Measurements from ENCODE around the gene ABHD4. TPM values are rescaled to one million over a fixed set of nuclear protein-coding genes. Genes with fewer than 3 reads are reported as not detected.

ABHD4 gene
- total RNA-seq, 1 donor from 2014 or later = 13.2 TPM

DNA sequence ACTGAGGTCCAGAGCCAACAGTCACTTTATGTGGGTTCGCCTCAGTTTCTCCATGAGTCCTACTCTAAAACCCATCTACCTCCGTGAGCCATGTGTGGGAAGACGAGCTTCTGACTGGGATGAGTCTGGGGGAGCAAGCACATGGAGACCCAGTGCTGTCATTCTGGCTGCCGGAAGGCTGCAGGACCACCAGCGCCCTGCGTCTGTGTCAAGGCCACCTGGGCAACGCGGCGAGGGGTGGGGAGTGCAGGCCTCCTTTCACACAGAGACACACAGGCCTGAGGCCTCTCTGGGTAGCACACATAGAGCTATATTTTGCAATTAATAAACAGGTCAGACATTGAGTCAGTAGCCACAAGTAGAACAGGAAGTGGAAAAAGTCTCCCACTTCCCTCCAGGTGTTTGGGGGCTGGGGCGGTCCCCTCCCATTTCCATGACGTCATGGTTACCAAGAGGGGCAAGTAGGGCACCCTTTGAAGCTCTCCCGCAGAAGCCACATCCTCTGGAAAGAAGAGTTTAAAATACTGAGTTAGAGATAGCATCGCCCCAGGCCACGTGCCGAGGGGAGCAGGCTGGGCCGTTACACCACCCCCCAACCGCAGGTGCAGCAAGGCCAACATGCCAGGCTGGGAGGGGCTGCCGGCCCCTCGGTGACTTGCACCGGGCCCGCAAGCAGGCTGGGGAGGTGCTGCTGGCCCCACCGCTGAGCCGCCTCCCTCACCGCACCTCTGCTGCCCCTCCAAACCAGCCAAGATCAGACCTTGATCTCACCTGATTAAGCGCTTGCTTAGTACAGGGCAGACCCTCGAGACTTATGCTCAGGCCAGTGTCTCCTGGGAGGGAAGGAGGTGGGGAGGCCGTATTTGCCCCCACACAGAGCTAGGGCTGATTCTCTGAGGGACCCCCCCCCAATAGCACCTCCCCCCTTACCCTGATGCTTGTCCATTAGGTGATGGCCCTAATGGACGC is 41.8 kb upstream of the ABHD4 start:
- peak; percentile 98 for DNase-seq (ENCODE audit: low spot score)
- H3K27me3 Mint-ChIP-seq (ENCODE audit: insufficient read depth) = peaks cover 2% of the 10 kb centered on the region
- peaks cover 32% of the 10 kb centered on the region for H3K36me3 Mint-ChIP-seq (ENCODE audit: low read depth)
- intact Hi-C loops (cut with micrococcal nuclease) = loop anchor here (1.0 to 10.0 kb wide), 15 partner anchors 34 to 809 kb away; partner anchors contain the start of genes AJUBA and RBM23
- no peaks in the 10 kb centered on the region for H3K9me3 Mint-ChIP-seq
- H3K4me3 Mint-ChIP-seq = peak overlapping the region; percentile 83
- peaks cover 93% of the 10 kb centered on the region for H3K4me1 Mint-ChIP-seq (ENCODE audit: low read depth)
- peak overlapping the region; percentile 96 for H3K27ac Mint-ChIP-seq

DNA sequence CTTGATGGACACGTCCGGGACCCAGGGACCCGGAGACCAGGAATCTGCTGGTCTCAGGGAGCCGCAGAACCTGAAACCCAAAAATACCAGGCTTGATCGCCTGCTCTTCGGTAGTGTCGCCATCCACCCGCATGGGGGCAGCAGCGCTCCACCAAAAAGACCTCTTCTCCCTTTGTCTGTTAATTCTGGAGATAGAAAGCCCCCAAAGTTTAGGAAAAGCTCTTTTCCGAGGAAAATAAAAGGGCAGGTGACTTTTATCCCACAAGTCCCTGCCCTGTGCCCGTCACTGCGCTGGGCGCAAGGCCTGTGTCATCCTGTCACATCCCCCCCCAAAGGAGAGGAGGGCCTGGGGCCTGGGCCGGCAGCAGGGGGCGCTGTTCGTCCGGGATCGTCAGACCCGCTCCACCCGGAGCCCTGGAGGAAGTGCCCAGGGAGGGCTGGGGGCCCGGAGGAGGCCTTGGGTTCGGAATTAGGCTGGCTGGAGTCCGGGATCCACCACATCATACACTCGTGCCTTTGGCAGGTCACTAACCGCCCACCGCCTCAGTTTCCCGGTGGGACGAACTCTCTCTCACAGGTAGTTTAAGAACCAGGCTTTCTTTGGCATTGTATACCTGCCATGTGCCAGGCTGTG is 41.0 kb upstream of the ABHD4 start:
- peak overlapping the region; percentile 83 for H3K4me3 Mint-ChIP-seq
- H3K4me1 Mint-ChIP-seq (ENCODE audit: low read depth) = peaks cover 93% of the 10 kb centered on the region
- peak overlapping the region; percentile 96 for H3K27ac Mint-ChIP-seq
- intact Hi-C loops (cut with micrococcal nuclease) = loop anchor here (1.0 to 10.0 kb wide), 20 partner anchors 13 to 810 kb away; partner anchors contain the start of genes ABHD4, AJUBA, DAD1 and RBM23
- H3K9me3 Mint-ChIP-seq = no peaks in the 10 kb centered on the region
- H3K36me3 Mint-ChIP-seq (ENCODE audit: low read depth) = peaks cover 24% of the 10 kb centered on the region
- DNase-seq (ENCODE audit: low spot score) = peak; percentile 88
- H3K27me3 Mint-ChIP-seq (ENCODE audit: insufficient read depth) = peaks cover 2% of the 10 kb centered on the region

DNA sequence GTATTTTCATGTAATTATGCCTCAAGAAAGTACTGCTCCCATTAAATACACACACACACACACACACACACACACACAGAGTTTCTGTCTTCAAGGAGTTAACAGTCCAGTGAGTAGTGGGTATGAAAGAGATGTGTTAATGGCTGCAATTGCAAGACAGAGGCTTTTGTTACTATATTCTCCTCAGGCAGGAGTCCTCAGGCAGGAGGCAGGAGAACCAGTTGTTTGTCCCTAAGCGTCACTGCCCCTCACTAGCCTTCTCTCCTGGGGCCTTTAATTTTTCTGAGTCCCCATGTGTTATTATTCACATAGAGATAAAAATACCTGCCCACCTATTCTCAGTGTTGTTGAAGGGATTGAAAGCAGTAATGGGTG is 40.3 kb upstream of the ABHD4 start:
- H3K27ac Mint-ChIP-seq = peak overlapping the region; percentile 96

DNA sequence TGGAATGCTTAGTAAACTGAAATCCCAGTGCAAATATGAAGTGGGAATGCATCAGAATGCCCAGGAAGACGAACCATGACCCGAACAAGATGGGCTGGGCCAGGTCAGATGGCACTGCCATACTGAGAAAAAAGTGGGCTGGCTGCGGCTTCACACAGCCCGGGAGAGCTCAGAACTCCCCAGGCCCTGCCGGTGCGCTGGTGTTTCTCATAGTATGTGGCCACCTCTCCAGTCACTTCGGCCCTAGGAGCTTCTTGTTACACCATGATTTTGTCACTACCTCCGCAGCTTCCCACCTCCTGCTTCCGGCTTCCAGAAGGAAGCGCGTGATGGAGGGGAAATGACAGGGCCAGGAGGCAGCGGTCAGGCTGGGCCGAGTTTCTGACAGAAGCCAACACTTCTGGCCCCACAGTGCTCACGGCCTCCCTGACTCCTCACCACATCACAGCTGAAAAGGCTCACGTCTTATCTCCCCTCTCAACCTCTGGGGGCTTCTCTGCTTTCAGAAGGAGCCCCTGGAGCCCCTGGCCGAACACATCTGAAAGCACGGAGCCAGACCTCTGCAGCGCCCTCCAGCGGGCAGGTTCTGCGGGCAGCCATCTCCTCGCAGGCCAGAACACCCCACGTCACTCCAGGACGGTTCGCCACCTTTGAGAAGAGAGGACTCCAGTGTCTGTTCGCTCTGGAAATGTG is 39.7 kb upstream of the ABHD4 start:
- intact Hi-C loops (cut with micrococcal nuclease) = loop anchor here (5.0 to 10.0 kb wide), 7 partner anchors 36 to 811 kb away; partner anchors contain the start of gene AJUBA

More for the DNA sequence above, 40.3 kb upstream of the ABHD4 start:
- peaks cover 2% of the 10 kb centered on the region for H3K27me3 Mint-ChIP-seq (ENCODE audit: insufficient read depth)
- intact Hi-C loops (cut with micrococcal nuclease) = loop anchor here (1.0 to 10.0 kb wide), 16 partner anchors 12 to 811 kb away; partner anchors contain the start of genes ABHD4, AJUBA and DAD1
- DNase-seq (ENCODE audit: low spot score) = no peak
- peaks cover 17% of the 10 kb centered on the region for H3K36me3 Mint-ChIP-seq (ENCODE audit: low read depth)
- H3K9me3 Mint-ChIP-seq = no peaks in the 10 kb centered on the region
- H3K4me1 Mint-ChIP-seq (ENCODE audit: low read depth) = peaks cover 91% of the 10 kb centered on the region
- peak overlapping the region; percentile 83 for H3K4me3 Mint-ChIP-seq

DNA sequence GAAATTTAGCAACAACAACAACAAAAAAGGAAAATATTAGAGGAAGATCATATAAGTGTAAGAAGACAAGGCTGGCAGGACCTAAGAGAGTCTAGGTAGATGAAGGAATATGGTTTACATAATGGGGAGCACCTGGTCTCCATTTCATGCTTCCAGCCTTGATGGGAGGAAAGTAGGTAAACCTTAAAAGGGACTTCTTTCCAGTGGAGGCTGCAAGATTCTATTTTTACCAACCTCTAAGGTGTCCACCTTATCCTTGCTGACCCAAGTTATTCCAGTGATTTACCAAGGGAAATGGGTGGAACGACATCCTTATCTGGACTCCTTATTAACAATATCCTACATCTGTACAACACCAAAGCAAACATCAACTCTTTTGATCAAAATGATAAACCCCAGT is 39.1 kb upstream of the ABHD4 start:
- Mint-ChIP-seq H3K4me3 (peak overlapping the region; percentile 83), H3K27me3 (ENCODE audit: insufficient read depth) (peaks cover 2% of the 10 kb centered on the region), H3K4me1 (ENCODE audit: low read depth) (peaks cover 92% of the 10 kb centered on the region), H3K9me3 (no peaks in the 10 kb centered on the region), H3K27ac (peak overlapping the region; percentile 96), H3K36me3 (ENCODE audit: low read depth) (peaks cover 10% of the 10 kb centered on the region)
- no peak for DNase-seq (ENCODE audit: low spot score)
- intact Hi-C loops (cut with micrococcal nuclease) = loop anchor here (5.0 to 10.0 kb wide), 7 partner anchors 37 to 812 kb away; partner anchors contain the start of gene AJUBA

More for the DNA sequence above, 39.7 kb upstream of the ABHD4 start:
- Mint-ChIP-seq H3K27ac (peak overlapping the region; percentile 96), H3K27me3 (ENCODE audit: insufficient read depth) (peaks cover 2% of the 10 kb centered on the region), H3K36me3 (ENCODE audit: low read depth) (peaks cover 13% of the 10 kb centered on the region), H3K9me3 (no peaks in the 10 kb centered on the region), H3K4me1 (ENCODE audit: low read depth) (peaks cover 91% of the 10 kb centered on the region), H3K4me3 (peak overlapping the region; percentile 83)
- no peak for DNase-seq (ENCODE audit: low spot score)

DNA sequence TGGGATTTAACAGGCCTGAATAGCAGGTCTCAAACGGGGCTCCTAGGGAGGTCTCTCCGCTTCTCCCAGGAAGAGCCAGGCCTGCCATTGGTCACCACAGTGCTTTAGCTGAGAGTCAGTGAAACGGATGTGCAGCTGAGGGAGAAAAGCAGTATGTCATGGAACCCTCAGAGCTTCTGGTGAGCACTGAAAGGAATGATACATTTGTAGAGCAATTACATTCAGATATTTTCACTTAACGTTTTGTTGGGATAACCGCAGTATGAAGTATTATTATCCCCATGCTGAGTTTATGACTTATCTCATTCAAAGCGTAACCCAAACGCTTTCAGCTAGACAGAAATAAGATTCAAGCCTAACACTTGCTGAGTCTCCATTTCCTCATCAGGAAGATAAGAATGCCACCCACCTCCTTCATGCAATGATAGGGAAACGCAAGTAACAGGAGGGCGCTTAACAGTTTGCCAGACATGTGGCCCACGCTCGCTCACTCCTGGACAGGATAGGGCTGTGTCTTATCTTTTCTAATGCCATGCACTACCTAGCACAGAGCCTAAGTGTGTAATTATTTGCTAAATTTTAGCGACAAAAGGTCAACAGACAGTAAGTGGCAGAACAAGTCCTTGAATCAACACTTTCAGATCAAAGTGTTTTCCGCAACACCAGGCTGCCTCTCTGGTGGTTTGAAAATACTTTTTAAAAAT is 37.3 kb upstream of the ABHD4 start:
- intact Hi-C loops (cut with micrococcal nuclease) = loop anchor here (1.0 to 5.0 kb wide), 3 partner anchors 9 to 399 kb away; partner anchors contain the start of gene DAD1
- Mint-ChIP-seq H3K4me3 (peak overlapping the region; percentile 82), H3K27me3 (ENCODE audit: insufficient read depth) (peaks cover 2% of the 10 kb centered on the region), H3K9me3 (no peaks in the 10 kb centered on the region), H3K36me3 (ENCODE audit: low read depth) (peaks cover 25% of the 10 kb centered on the region), H3K4me1 (ENCODE audit: low read depth) (peaks cover 94% of the 10 kb centered on the region), H3K27ac (peak overlapping the region; percentile 96)
- no peak for DNase-seq (ENCODE audit: low spot score)

DNA sequence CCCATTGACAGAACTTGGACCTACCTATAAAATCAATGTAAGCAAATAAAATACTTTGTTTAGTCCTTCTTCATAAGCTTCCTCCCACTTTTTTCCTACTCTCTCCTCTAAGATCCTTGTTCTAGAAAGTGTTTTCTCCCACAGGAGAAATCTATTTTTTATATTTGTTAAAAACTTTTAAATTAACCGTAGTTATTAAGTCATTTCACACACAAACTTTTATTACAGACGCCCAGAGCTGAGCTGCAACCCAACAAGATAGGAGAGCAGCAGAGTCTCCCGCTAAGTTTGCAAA is 36.8 kb upstream of the ABHD4 start:
- intact Hi-C loops (cut with micrococcal nuclease) = loop anchor here (1.0 to 5.0 kb wide), 3 partner anchors 9 to 399 kb away; partner anchors contain the start of gene DAD1
- H3K27ac Mint-ChIP-seq = peak overlapping the region; percentile 96
- H3K4me3 Mint-ChIP-seq = peak overlapping the region; percentile 82
- no peak for DNase-seq (ENCODE audit: low spot score)
- peaks cover 94% of the 10 kb centered on the region for H3K4me1 Mint-ChIP-seq (ENCODE audit: low read depth)
- peaks cover 28% of the 10 kb centered on the region for H3K36me3 Mint-ChIP-seq (ENCODE audit: low read depth)
- H3K27me3 Mint-ChIP-seq (ENCODE audit: insufficient read depth) = peaks cover under 1% of the 10 kb centered on the region
- H3K9me3 Mint-ChIP-seq = no peaks in the 10 kb centered on the region

DNA sequence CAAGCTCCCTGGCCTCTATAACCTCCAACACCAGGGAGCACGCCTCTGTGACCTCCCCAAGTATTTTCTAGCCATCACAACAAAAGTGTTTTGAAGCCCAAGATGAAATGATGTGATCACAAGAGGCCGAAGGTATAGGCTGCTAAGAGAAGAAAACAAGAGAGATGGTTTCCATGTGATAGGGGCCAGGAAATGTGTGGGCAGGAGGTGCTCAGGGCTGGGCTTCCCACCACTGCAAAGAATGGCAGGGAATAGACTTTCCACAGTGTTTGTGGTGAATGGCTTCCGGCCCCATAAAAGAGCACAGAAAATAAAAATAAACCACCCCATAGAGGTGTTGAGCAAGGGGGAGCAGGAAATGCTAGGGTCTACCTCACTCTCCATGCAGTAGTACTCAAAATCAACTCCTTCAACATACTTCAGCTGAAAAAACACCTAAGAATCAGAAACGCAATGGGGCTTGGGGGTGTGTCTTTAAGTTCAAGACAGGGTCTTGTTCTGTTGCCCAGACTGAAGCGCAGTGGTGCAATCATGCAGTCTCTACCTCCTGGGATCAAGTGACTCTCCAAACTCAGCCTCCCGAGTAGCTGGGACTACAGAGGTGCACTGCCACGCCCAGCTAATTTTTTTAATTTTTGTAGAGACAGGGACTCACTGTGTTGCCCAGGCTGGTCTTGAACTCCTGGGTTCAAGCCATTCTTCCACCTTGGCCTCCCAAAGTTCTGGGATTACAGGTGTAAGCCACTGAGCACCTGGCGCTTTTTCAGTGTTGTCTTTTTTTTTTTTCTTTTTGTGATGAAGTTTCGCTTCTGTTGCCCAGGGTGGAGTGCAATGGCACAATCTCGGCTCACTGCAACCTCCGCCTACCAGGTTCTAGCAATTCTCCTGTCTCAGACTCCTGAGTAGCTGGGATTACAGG is 36.2 kb upstream of the ABHD4 start:
- DNase-seq (ENCODE audit: low spot score) = peak; percentile 82
- intact Hi-C loops (cut with micrococcal nuclease) = loop anchor here (1.0 to 5.0 kb wide), 3 partner anchors 8 to 400 kb away; partner anchors contain the start of gene DAD1
- Mint-ChIP-seq H3K27ac (peak overlapping the region; percentile 96), H3K9me3 (no peaks in the 10 kb centered on the region), H3K4me3 (peak overlapping the region; percentile 82), H3K4me1 (ENCODE audit: low read depth) (peaks cover 96% of the 10 kb centered on the region), H3K36me3 (ENCODE audit: low read depth) (peaks cover 29% of the 10 kb centered on the region), H3K27me3 (ENCODE audit: insufficient read depth) (no peaks in the 10 kb centered on the region)

DNA sequence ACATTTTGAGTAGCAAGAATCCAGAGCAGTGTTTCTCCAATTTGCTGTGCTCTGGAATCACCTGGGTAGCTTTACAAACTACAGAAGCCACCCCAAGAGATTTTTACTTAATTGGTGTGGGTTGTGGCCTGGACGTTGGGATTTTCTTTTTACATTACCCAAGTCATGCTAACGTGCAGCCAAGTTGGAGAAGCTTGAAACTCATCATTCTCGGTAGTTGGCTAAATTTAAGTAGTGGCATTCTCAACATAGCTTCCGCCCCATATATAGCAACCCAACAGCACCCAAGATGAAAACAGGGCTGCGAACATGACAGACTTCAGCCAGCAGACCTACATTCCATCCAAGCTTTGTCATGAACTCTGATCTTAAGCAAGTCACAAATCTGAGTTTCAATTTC is 34.1 kb upstream of the ABHD4 start:
- H3K4me1 Mint-ChIP-seq (ENCODE audit: low read depth) = peaks cover 96% of the 10 kb centered on the region
- intact Hi-C loops (cut with micrococcal nuclease) = loop anchor here (5.0 kb wide), 1 partner anchor 402 kb away; no protein-coding TSS in a partner anchor
- peak overlapping the region; percentile 96 for H3K27ac Mint-ChIP-seq
- peak overlapping the region; percentile 61 for H3K4me3 Mint-ChIP-seq
- no peak for DNase-seq (ENCODE audit: low spot score)
- H3K9me3 Mint-ChIP-seq = no peaks in the 10 kb centered on the region
- H3K27me3 Mint-ChIP-seq (ENCODE audit: insufficient read depth) = no peaks in the 10 kb centered on the region
- peaks cover 29% of the 10 kb centered on the region for H3K36me3 Mint-ChIP-seq (ENCODE audit: low read depth)

DNA sequence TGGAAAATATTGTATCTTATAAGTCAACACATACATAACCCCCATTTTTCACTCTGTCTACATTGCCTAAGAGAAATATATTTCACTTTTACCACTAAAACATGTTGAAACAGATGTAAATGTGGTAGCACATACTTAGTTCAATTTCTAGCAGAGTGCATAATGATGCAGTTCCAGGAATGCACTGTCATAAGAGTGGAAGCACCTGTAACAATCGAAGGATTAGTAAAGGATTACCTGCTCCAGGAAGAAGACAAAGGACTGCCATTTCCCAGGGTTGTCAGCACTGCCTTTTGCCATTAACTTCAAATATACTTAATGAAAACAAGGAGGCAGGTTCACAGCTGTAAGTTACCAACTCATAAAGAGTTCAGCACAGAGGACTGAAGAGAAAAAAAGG is 33.6 kb upstream of the ABHD4 start:
- Mint-ChIP-seq H3K27me3 (ENCODE audit: insufficient read depth) (no peaks in the 10 kb centered on the region), H3K27ac (peak overlapping the region; percentile 96), H3K9me3 (no peaks in the 10 kb centered on the region), H3K4me1 (ENCODE audit: low read depth) (peaks cover 96% of the 10 kb centered on the region), H3K4me3 (peak overlapping the region; percentile 61), H3K36me3 (ENCODE audit: low read depth) (peaks cover 33% of the 10 kb centered on the region)
- no peak for DNase-seq (ENCODE audit: low spot score)
- intact Hi-C loops (cut with micrococcal nuclease) = loop anchor here (5.0 kb wide), 1 partner anchor 402 kb away; no protein-coding TSS in a partner anchor

DNA sequence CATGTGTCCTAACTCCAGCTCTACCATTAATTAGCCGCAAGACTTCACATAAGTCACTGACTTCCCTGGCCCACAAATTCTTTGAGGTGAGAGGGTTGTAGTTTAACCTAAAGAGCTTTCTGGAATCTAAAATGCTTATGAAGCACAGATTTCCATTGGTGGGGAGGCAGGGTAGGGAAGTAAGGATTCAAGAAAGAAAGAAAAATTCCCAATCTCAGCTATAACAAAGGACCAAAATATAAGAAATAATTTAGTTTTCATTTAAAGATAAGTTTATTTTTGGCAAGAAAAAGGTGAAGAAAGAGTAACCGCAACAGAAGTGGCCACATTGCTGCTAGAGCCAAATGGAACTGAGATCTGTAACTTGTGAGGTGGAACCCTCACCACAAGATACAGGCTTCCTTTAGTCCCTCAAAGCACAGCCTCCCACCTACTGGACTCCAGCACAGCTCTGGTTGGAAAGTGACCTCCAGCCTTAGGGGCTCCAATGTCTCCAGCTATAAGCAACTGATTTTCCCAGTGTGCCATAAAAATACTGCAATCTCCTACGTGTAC is 32.6 kb upstream of the ABHD4 start:
- Mint-ChIP-seq H3K4me1 (ENCODE audit: low read depth) (peaks cover 91% of the 10 kb centered on the region), H3K27me3 (ENCODE audit: insufficient read depth) (no peaks in the 10 kb centered on the region), H3K9me3 (no peaks in the 10 kb centered on the region), H3K4me3 (peak overlapping the region; percentile 61), H3K27ac (peak overlapping the region; percentile 96), H3K36me3 (ENCODE audit: low read depth) (peaks cover 28% of the 10 kb centered on the region)
- DNase-seq (ENCODE audit: low spot score) = no peak
- intact Hi-C loops (cut with micrococcal nuclease) = no loop called here
